ENCODE data around the gene GPR152.
"Not testable (repeated sequence)": the region's sequence is repeated elsewhere in the genome, so short reads cannot be mapped to it uniquely, and the experiment has no call there.

Gene GPR152

GRCh38 chr11:67489203-67489884, 36.8 kb upstream of the GPR152 start:
- DNase-seq = no peak

GRCh38 chr11:67486481-67487195, 34.1 kb upstream of the GPR152 start:
- DNase-seq = no peak

GRCh38 chr11:67485873-67486361, 33.4 kb upstream of the GPR152 start:
- not testable (repeated sequence) for DNase-seq

- DNase-seq = no peak
Measured at GRCh38 chr11:67484847-67485311, 32.4 kb upstream of the GPR152 start.

- no peak for DNase-seq
Measured at GRCh38 chr11:67483831-67484665, 31.5 kb upstream of the GPR152 start.

- peak; percentile 97 for DNase-seq
Measured at GRCh38 chr11:67482827-67483798, 30.6 kb upstream of the GPR152 start, which contains the start of gene AIP. Gene AIP, plus strand, starts transcription at chr11:67483026. Its CDS starts 133 bp downstream, at chr11:67483159.

GRCh38 chr11:67482275-67482826, 29.8 kb upstream of the GPR152 start:
- DNase-seq = no peak

- DNase-seq = not testable (repeated sequence)
Measured at GRCh38 chr11:67477344-67478050, 25.0 kb upstream of the GPR152 start.

- not testable (repeated sequence) for DNase-seq
Measured at GRCh38 chr11:67476692-67477091, 24.2 kb upstream of the GPR152 start.

- DNase-seq = no peak
Measured at GRCh38 chr11:67472882-67473281, 20.4 kb upstream of the GPR152 start.

- no peak for DNase-seq
Measured at GRCh38 chr11:67470337-67471002, 17.9 kb upstream of the GPR152 start.

GRCh38 chr11:67469508-67469811, 16.9 kb upstream of the GPR152 start:
- DNase-seq = no peak

- peak; percentile 73 for DNase-seq
Measured at GRCh38 chr11:67468759-67469507, 16.4 kb upstream of the GPR152 start, which contains the start of gene TMEM134. Gene TMEM134, minus strand, starts transcription at chr11:67469251. Its CDS starts 59 bp downstream, at chr11:67469192.

GRCh38 chr11:67468456-67468758, 15.9 kb upstream of the GPR152 start:
- DNase-seq = no peak

- DNase-seq = no peak
Measured at GRCh38 chr11:67468056-67468455, 15.5 kb upstream of the GPR152 start.

- no peak for DNase-seq
Measured at GRCh38 chr11:67466962-67467771, 14.6 kb upstream of the GPR152 start.

- no peak for DNase-seq
Measured at GRCh38 chr11:67466367-67466766, 13.8 kb upstream of the GPR152 start.

GRCh38 chr11:67465530-67465929, 13.0 kb upstream of the GPR152 start:
- not testable (repeated sequence) for DNase-seq

- no peak for DNase-seq
Measured at GRCh38 chr11:67465189-67465510, 12.6 kb upstream of the GPR152 start.

Data from kidney glomerular epithelial cell (primary cell).